Endothelial cell of umbilical vein (primary cell): ENCODE data around the gene ALDH1L1. TPM values are rescaled to one million over a fixed set of nuclear protein-coding genes. Genes with fewer than 3 reads are reported as not detected.

Experiments used
- BruUV-seq: library from RNA; stranded (reverse); fragments of 400-500 nt; replicated peaks from 2 replicates; lab custom pipeline; 2021; lab: Mats Ljungman, UMichigan
- CTCF ChIA-PET: fragments of 300-600, 350-600 bp; sonication (Branson Sonifier 250); formaldehyde crosslinking; loops from one replicate; lab custom pipeline; 2021; ENCODE audit warnings: antibody characterized with exemption, inconsistent platforms; lab: Charles Lee
- POLR2A ChIA-PET: fragments of 300-600, 350-600 bp; sonication (Branson Sonifier 250); formaldehyde crosslinking; loops from one replicate; lab custom pipeline; 2021; ENCODE audit warnings: antibody characterized with exemption, inconsistent platforms; lab: Charles Lee
- DNase-seq: peaks from one replicate; pipeline ENCODE4 v3.0.0-alpha.2; 2011; ENCODE audit warnings: low read depth, low spot score
- FAIRE-seq: peaks from 2 replicates; lab custom pipeline; 2011; peaks lifted over from hg19 to GRCh38; lab: Jason Lieb, UNC
- H2AFZ ChIP-seq: 2 replicates; pipeline ENCODE4 v1.6.0; 2012; ENCODE audit warnings: low read depth, low read length, control low read depth, inconsistent platforms
- H3K27ac ChIP-seq: 2 replicates; pipeline ENCODE4 v1.5.1; 2011; ENCODE audit warnings: low read depth, mild to moderate bottlenecking, control low read depth, low read length, moderate library complexity; ENCODE audit not compliant: insufficient read depth
- H3K27me3 ChIP-seq, 2 experiments: 2 replicates each; pipeline versions ENCODE4 v1.6.0 to v1.6.1; 2011; ENCODE audit warnings: low read length in 2 of 2, mixed read lengths in 1 of 2; ENCODE audit not compliant: control insufficient read depth in 2 of 2, insufficient read depth in 2 of 2
- H3K36me3 ChIP-seq, 2 experiments: 2 replicates in 1 of 2; 3 replicates in 1 of 2; pipeline ENCODE4 v1.5.1; 2011; ENCODE audit warnings: low read length in 2 of 2, mild to moderate bottlenecking in 1 of 2, moderate library complexity in 1 of 2; ENCODE audit not compliant: control insufficient read depth in 2 of 2, insufficient read depth in 2 of 2; ENCODE audit errors: extremely low read depth in 1 of 2
- H3K4me1 ChIP-seq: 3 replicates; pipeline ENCODE4 v1.5.1; 2011; ENCODE audit warnings: mild to moderate bottlenecking, low read length; ENCODE audit not compliant: control insufficient read depth, insufficient read depth; ENCODE audit errors: extremely low read depth
- H3K4me2 ChIP-seq: 2 replicates; pipeline ENCODE4 v1.6.1; 2011; ENCODE audit warnings: low read length, control low read depth, mixed read lengths; ENCODE audit not compliant: insufficient read depth
- H3K4me3 ChIP-seq, 3 experiments: fragments of 200-600 bp in 1 of 3; sonication (generic), shearing (Covaris generic) in 1 of 3; replicated peaks in 1 of 3; 2 replicates each; pipeline ENCODE4 v1.5.1; 2011 to 2016; ENCODE audit warnings: control low read depth in 3 of 3, low read length in 3 of 3, mild to moderate bottlenecking in 2 of 3, inconsistent platforms in 1 of 3, low read depth in 1 of 3, moderate library complexity in 1 of 3; ENCODE audit not compliant: insufficient read depth in 1 of 3
- H3K79me2 ChIP-seq: 2 replicates; pipeline ENCODE4 v1.6.0; 2012; ENCODE audit warnings: low read length, inconsistent platforms; ENCODE audit not compliant: control insufficient read depth, insufficient read depth
- H3K9ac ChIP-seq: replicated peaks from 2 replicates; pipeline ENCODE3; 2011; ENCODE audit warnings: low read length, control low read depth; ENCODE audit not compliant: insufficient read depth; ENCODE audit errors: extremely low read depth
- H3K9me1 ChIP-seq: replicated peaks from 3 replicates; pipeline ENCODE4 v1.6.0; 2011; ENCODE audit warnings: mild to moderate bottlenecking, low read length; ENCODE audit not compliant: control insufficient read depth, insufficient read depth; ENCODE audit errors: extremely low read depth
- H3K9me3 ChIP-seq: replicated peaks from 2 replicates; pipeline ENCODE4 v1.5.1; 2012; ENCODE audit warnings: low read length, inconsistent platforms; ENCODE audit not compliant: control insufficient read depth, insufficient read depth
- H4K20me1 ChIP-seq: replicated peaks from 2 replicates; pipeline ENCODE3; 2011; ENCODE audit warnings: mild to moderate bottlenecking, low read length; ENCODE audit not compliant: control insufficient read depth, insufficient read depth; ENCODE audit errors: extremely low read depth
- CTCF ChIP-seq, 2 donors: IDR thresholded peaks; 1 replicate in 1 of 2; 2 replicates in 1 of 2; pipeline ENCODE4 v1.5.1; 2011; ENCODE audit warnings: low read length in 2 of 2, mild to moderate bottlenecking in 2 of 2, moderate library complexity in 2 of 2, control low read depth in 1 of 2, inconsistent platforms in 1 of 2, low read depth in 1 of 2; ENCODE audit not compliant: insufficient read depth in 1 of 2; ENCODE audit errors: extremely low read depth in 1 of 2
- EZH2 ChIP-seq: IDR thresholded peaks from 2 replicates; pipeline ENCODE4 v1.6.1; 2012; ENCODE audit warnings: borderline replicate concordance, low read depth, mild to moderate bottlenecking, moderate library complexity, low read length, inconsistent platforms; ENCODE audit not compliant: severe bottlenecking
- FOS ChIP-seq: IDR thresholded peaks from 2 replicates; pipeline ENCODE4 v1.6.1; 2011; ENCODE audit warnings: mild to moderate bottlenecking, low read length, moderate library complexity, borderline replicate concordance; ENCODE audit not compliant: insufficient read depth
- GATA2 ChIP-seq: IDR thresholded peaks from 2 replicates; pipeline ENCODE4 v1.7.0; 2011; ENCODE audit warnings: low read depth, mild to moderate bottlenecking, moderate library complexity, mixed read lengths, low read length; ENCODE audit not compliant: insufficient read length, insufficient read depth
- JUN ChIP-seq: IDR thresholded peaks from 2 replicates; pipeline ENCODE4 v1.6.1; 2011; ENCODE audit warnings: borderline replicate concordance, low read depth; ENCODE audit not compliant: insufficient read length, insufficient read depth
- MAX ChIP-seq: IDR thresholded peaks from 2 replicates; pipeline ENCODE4 v1.6.1; 2011; ENCODE audit not compliant: insufficient read depth, insufficient read length
- MYC ChIP-seq: IDR thresholded peaks from one replicate; pipeline ENCODE4 v1.6.1; 2011; ENCODE audit warnings: mild to moderate bottlenecking, low read depth, low read length
- POLR2A ChIP-seq: IDR thresholded peaks from 2 replicates; pipeline ENCODE4 v1.6.1; 2012; ENCODE audit warnings: low read depth, mild to moderate bottlenecking, control low read depth, low read length
- POLR2AphosphoS5 ChIP-seq: IDR thresholded peaks from 2 replicates; pipeline ENCODE4 v1.6.1; 2012; ENCODE audit warnings: low read depth, mild to moderate bottlenecking, control low read depth, low read length, moderate library complexity; ENCODE audit not compliant: insufficient read depth
- dilution Hi-C: fragments of 300-500 bp; cut with MboI; formaldehyde crosslinking; loops from one replicate; pipeline ENCODE4 v1.15.0; 2019; ENCODE audit warnings: low sequenced_read_pairs; ENCODE audit not compliant: extremely low pct_ligation_motif_present
- intact Hi-C: fragments of 100-400 bp; cut with micrococcal nuclease; formaldehyde crosslinking; loops from one replicate; pipeline ENCODE4 v1.10.0; 2022
- polyA plus RNA-seq, 4 experiments: library from polyadenylated mRNA; depleted of rRNA in 3 of 4; stranded (reverse) in 3 of 4; unstranded in 1 of 4; fragments of >200 nt; gene quantifications; 2 replicates each; pipeline versions ENCODE4 v1.2.1 to v1.2.3, GENCODE V29; 2011 to 2012; ENCODE audit warnings: missing spikeins in 1 of 4
- total RNA-seq: library from RNA; stranded (reverse); gene quantifications from 2 replicates; pipeline ENCODE4 v1.2.3, GENCODE V29; 2021

ALDH1L1 gene
- total and polyA plus RNA-seq, 2 donors (not counting 3 experiments of a cell fraction or from before 2014, with no cell fraction given): not detected

GRCh38 chr3:126156468-126156867, 23.9 kb downstream of the ALDH1L1 start:
- H3K4me1 ChIP-seq: no peaks in the 10 kb centered on the region
- intact Hi-C loops (no loop called here), dilution Hi-C loops (no loop called here)
- TF ChIP-seq MYC: no peak
- TF ChIP-seq POLR2AphosphoS5: no peak
- no peak for TF ChIP-seq FOS
- TF ChIP-seq MAX: no peak
- no peak for TF ChIP-seq EZH2
- TF ChIP-seq CTCF (IDR thresholded peaks at IDR 0.05; ENCODE audit: extremely low read depth in 1 of 2, insufficient read depth in 1 of 2, low read depth in 1 of 2, low read length in 2 of 2): no peak
- no peak for TF ChIP-seq JUN
- no peak for TF ChIP-seq GATA2
- no peak for TF ChIP-seq POLR2A
- H4K20me1 ChIP-seq: no peaks in the 10 kb centered on the region
- DNase-seq (no peak), FAIRE-seq (no peak)
- H3K27ac ChIP-seq: no peak overlapping the region
- no peak overlapping the region for H3K4me3 ChIP-seq
- ChIA-PET POLR2A (no interaction called here), CTCF (no interaction called here)
- H3K79me2 ChIP-seq: no peaks in the 10 kb centered on the region
- no peak overlapping the region for H3K4me2 ChIP-seq
- no peaks in the 10 kb centered on the region for H3K27me3 ChIP-seq
- no peak overlapping the region for H3K9ac ChIP-seq
- no peaks in the 10 kb centered on the region for H3K9me1 ChIP-seq
- no peak overlapping the region for H2AFZ ChIP-seq
- BruUV-seq: no TSS peak
- H3K36me3 ChIP-seq: no peaks in the 10 kb centered on the region
- no peaks in the 10 kb centered on the region for H3K9me3 ChIP-seq
